LNCaP clone FGC (cell line): Measurements from ENCODE around the gene SYCE3.

ENCODE experiments used
- DNase-seq: peaks from one replicate; pipeline ENCODE4 v3.0.0-alpha.2; 2011; ENCODE audit warnings: low read depth
- H3K4me3 ChIP-seq: 2 replicates; pipeline ENCODE4 v1.5.1; 2011; ENCODE audit warnings: mild to moderate bottlenecking, low read depth, low read length, control low read depth
- CTCF ChIP-seq: IDR thresholded peaks from 2 replicates; pipeline ENCODE4 v1.5.1; 2012; ENCODE audit warnings: mild to moderate bottlenecking; ENCODE audit not compliant: control insufficient read depth, insufficient read depth; ENCODE audit errors: extremely low read depth

SYCE3 gene

GRCh38 chr22:50560034-50560433 is 2.7 kb downstream of the SYCE3 start:
- DNase-seq = no peak
- no peak overlapping the region for H3K4me3 ChIP-seq
- TF ChIP-seq CTCF = no peak

GRCh38 chr22:50556703-50557102 is 6.0 kb downstream of the SYCE3 start:
- TF ChIP-seq CTCF = no peak
- DNase-seq = no peak
- no peak overlapping the region for H3K4me3 ChIP-seq

- no peak for TF ChIP-seq CTCF
- no peak overlapping the region for H3K4me3 ChIP-seq
- no peak for DNase-seq
Observed at GRCh38 chr22:50553310-50553709, 9.4 kb downstream of the SYCE3 start.

GRCh38 chr22:50551160-50551752 is 11.5 kb downstream of the SYCE3 start:
- no peak for DNase-seq
- H3K4me3 ChIP-seq = no peak overlapping the region
- TF ChIP-seq CTCF = no peak

GRCh38 chr22:50550395-50550794 is 12.3 kb downstream of the SYCE3 start:
- H3K4me3 ChIP-seq = no peak overlapping the region
- no peak for TF ChIP-seq CTCF
- DNase-seq = no peak

- no peak overlapping the region for H3K4me3 ChIP-seq
- no peak for TF ChIP-seq CTCF
- DNase-seq = no peak
Observed at GRCh38 chr22:50548921-50549790, 13.6 kb downstream of the SYCE3 start.
